ENCODE measurements around the gene ARCN1.

Gene ARCN1

DNA sequence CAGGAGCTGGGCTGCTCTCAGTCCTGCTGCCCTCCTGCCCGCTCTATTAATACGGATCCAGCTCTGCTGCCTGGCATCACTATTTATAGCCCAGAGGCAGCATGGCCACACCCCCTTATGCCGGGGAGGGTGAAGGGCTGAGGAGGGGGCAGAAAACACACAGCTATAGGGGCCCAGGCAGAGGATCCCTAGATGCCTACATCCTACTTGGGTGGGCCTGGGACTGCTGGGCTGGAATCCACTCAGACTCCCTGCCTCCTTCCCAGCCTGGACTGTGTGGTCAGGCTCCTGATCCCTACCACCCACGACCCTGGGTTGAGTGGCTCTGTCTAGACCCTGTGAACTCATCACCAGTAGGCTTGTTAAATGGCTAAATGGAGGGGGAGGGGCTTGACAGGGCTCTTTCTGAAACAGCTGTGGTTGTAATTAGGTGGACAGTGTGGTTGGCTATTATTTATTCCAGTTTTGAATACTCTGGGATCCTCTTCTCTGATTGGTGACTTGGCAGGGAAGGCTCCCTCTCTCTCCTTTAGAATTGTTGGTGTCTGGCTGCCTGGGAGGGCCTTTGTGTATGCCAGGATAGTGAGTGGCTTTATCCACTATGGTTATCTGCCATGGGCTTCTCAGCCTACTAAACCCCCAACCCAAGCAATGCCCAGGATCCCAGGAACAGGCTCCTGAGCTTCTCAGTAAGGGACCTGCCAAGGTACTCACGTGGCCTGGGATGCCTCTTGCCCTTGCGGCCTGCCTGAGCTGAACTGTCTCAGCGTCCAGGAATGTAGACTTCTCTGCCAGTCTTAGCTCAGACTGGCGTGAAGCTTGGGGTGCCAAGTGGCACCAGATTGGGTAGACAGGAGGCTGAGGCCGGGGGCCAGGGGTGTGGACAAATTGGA lies 50.4 kb downstream of the ARCN1 start:
- no peak for DNase-seq

DNA sequence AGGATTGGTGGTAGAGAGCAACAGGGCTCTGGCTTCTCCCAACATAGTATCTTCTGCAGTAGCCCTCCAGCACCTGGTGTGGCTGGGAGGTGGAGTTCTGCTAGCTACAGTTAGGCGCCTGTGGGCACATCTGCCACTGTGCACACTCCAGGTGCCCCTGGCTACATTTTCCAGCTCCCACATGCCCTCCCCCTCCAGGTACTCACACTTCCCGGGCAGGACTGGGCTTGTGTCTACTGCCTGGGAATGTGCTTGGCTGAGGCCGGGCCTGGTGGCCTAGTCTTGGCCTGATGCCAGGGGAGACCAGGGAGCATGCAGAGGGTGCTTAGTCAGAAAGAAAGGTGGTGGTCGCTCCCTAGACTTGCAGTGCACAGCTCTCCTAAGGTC lies 51.1 kb downstream of the ARCN1 start:
- no peak for DNase-seq

DNA sequence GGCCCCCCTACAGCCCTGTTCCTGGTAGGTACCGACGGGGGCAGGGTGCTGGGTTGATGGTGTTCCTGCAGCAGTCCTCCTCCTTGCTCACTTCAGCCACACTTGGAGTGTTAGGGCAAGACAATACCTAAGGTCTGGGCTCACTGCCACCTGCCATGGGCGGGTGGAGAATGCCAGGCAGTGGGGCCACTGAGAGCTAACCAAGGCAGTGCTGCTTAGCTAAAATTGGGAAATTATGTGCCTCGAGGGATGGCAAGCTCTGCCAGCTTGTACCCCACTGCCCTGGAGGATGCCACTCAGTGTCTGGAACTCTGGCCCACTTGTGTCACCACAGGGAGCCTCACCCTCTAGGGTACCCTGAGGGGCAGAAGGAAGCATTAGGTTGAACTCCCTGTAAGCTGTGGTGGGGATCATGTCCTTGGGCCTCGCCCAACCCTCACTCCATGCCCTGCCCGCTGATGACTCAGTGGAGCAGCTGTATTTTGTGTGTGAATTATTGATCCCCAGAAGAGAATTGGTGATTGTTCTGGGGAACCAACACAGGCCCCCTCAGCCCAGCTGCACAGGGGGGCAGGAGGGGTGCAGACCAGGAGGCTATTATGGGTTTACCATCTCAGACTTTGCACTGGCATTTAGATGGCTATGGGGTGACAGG lies 53.0 kb downstream of the ARCN1 start:
- no peak for DNase-seq

DNA sequence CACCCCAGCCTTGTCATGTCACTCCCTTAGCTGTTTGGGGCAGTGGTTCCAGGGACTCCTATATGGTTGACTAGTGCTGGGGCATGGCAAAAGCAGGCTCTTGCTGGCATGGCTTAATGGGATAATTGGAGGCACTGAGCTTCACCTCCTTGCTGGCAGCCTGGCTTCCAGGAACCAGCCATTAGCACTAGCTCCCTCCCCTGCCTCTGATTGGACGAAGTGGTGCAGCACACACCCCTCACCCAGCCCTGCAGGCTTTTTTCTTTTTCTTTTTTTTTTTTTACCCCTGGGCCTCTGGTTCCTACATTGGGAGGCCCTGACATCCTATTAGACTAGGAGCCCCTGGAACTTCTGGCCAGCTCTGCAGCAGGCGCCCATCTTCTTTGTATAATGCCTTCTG lies 53.8 kb downstream of the ARCN1 start:
- DNase-seq: no peak

DNA sequence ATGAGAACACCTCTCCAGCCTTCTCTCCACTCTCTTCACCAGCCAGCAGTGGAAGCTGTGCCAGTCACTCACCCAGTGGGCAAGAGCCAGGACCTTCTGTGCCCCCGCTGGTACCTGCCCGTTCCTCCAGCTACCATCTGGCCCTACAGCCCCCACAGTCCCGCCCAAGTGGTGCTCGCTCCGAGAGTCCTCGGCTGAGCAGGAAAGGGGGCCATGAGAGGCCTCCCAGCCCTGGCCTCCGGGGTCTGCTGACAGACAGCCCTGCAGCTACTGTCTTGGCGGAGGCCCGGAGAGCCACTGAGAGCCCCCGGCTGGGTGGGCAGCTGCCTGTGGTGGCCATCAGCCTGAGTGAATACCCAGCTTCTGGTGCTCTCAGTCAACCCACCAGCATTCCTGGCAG lies 55.4 kb downstream of the ARCN1 start:
- DNase-seq: no peak

DNA sequence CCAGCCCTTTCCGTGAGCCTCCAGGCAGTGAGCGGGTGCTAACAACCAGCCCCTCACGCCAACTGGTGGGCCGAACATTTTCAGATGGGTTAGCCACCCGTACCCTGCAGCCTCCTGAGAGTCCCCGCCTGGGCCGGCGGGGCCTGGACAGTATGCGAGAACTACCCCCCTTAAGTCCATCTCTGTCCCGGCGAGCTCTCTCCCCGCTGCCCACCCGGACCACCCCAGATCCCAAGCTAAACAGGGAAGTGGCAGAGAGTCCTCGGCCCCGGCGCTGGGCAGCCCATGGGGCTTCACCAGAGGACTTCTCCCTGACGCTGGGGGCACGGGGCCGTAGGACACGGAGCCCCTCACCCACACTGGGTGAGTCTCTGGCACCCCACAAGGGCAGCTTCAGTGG lies 55.8 kb downstream of the ARCN1 start:
- DNase-seq: no peak

DNA sequence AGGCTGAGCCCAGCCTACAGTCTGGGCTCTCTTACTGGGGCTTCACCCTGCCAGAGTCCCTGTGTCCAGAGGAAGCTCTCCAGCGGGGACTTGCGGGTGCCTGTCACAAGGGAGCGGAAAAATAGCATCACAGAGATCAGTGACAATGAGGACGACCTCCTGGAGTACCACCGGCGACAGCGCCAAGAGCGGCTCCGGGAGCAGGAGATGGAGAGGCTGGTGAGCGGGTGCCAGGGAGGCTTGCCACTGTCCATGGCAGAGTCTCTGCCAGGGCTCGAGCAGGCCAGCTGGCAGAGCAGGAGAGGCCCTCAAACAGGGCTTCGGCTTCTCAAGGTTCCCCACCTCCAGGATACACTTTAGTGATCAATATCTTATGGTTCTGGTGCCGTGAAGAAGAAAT lies 56.2 kb downstream of the ARCN1 start:
- DNase-seq: no peak

DNA sequence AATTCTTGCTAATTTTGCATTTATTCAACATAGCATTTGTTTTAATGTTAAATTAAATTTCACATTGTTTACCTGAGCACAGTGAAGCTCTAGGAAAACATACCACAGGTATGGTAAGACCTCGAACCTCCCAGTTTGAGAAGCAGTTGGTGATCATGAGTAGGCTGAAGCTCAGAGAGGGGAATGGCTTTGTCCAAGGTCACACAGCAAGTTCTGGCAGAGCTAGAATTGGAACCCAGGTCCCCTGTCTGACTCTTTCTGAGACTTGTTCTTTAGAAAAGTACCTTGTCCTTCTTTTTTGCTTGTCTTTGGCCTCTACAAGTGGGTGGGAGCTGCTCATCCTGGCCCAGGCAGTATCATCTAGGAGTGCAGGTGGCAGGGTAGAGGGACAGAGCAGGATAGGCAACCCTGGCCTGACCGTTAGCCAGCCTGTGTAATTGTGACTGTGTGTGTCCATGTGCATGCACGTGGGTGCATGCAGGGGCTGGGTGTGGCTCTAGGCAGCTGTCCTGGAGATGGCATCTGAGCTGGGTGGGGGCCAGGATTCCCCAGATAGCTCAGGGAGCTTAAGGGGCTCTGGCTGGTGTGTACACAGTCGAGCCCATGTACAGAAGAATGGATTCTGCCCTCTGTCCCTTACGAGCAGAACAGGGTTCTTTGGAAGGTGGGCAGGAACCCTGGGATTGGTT lies 56.8 kb downstream of the ARCN1 start:
- DNase-seq: no peak

DNA sequence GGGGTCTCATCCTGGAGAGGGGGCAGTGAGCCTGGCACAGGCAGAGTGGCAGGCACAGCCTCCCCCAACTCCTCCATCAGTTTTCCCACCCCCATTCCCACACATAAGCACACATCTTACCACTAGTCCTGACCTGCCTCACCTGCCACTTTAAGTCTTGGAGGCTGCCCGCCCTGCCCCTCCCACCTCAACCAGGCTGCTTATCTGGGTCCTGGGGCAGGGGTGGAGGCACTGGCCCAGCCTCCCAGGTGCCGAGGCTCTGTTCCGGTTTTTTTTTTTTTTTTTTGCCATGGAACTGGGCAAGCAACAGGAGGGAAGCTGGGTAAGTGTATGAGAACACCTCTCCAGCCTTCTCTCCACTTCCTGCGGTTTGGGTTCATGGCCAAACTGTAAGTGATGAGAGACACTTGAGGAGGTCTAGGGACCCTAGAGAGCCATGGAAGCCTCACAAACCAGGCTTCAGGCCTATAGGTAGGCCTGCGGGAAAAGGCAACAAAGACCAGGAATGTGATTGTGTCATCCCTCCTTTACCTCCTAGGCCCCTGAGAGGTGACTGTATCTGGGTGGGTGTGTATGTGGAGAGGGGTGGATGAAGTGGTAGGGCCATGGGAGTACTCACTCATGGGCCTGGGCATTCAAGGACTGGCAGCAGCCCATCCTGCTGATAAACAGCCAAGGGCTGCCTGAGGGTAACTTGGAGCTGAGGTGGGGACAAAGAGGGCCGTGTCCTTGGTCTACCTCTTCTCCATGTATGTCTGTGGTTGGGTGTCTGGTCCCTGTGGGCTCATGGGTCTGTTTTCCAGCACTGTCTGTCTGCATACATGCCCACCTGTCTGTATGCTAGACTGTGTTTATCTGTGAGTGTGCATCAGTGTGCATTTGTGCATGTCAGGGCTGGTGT lies 57.8 kb downstream of the ARCN1 start:
- no peak for DNase-seq

DNA sequence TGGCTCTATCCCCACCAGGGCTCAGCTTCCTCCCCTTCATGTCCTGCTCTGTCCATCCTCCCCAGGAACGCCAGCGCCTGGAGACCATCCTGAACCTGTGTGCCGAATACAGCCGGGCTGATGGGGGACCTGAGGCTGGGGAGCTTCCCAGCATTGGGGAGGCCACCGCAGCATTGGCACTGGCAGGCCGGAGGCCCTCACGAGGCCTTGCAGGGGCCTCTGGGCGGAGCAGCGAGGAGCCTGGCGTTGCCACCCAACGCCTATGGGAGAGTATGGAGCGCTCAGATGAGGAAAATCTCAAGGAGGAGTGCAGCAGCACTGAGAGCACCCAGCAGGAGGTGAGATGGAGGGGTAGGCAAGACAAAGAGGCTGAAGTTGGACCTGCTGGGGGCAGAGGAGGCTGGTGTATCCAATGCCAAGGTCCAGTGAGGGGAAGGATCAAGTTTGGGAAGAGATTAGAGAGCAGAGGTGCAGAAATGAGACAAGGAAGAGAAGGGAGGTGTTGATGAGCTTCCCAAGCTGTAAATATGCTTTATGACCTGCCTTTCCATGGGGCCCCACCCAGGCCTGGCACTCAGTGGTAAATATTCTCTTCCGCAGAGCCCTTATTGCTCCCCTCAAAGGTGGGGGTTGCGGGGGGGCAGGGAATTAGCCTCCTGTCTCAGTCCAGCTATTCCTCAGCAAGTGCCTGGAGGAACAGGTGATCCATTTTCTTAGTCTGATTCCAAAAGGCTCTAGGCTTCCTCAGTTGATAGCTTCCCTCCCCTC lies 59.1 kb downstream of the ARCN1 start:
- DNase-seq: no peak

DNA sequence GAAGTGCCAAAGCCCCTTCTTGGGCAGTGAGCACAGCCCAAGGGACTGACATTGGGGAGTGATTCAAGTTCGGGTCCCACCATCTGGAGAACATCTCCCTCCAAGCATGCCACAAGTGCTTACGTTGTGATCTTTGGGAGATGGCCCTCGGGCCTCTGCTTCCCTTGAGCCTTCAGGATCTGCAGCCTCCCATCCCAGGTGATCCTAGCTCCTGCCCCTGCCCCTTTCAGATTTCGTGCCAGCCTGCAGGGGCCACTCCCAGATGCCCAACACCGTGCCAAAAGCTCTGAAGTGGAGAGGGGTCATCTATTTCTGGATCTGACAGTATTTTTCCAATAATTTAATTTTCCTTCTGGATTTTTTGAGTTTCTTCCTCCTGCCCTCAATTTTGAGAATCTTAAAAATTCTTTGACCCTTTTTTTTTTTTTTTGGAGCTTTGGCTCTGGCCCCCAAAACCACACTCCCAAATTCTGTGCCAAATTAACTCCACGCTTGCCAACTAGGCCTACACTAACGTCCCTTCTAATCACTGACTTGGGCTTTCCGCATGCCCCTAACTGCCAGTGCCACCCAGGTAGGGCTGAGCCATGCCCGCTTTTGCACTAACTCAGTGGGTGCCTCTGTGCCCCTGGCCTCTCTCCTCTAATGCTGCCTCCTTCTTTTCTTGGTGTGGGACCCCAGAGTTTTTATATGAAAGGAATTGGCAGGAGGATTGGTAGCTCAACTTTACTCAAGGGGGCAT lies 60.5 kb downstream of the ARCN1 start:
- DNase-seq: no peak

DNA sequence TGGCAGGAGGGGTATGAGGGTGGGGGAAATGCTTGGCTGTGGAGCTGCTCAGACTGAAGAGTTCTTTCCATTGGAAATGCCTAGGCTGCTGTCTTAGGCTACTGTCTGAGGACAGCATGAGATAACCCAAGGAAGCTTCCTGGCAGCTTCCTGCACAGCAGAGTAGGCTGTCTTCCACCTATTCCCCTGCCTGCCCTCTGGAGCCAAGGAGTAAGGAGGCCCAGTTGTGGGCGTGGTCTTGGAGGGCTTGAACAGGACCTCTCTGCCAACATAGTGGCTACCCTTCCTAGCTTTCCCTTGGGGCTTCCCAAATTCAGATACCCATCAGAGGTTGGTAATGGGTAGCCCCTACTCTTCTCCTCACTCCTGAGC lies 61.1 kb downstream of the ARCN1 start:
- DNase-seq: no peak

DNA sequence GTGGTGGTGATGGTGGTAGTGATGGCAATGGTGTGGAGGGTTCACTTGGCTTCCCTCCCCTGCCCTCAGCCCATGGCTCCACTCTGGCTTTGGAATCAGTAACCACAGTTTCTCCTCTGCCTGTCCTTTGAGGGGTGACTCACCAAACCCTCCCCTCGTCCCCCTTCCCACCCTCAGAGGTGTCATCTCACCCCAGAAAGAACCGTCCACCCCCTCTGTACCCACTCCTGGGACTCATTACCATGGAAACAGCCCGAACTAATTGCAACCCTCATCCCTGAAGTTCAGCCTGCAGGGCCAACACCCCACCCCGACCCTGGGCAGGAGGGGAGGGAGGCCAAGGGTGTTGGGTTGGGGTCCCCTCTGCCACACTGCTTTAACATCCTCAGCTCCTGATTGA lies 61.8 kb downstream of the ARCN1 start:
- no peak for DNase-seq

DNA sequence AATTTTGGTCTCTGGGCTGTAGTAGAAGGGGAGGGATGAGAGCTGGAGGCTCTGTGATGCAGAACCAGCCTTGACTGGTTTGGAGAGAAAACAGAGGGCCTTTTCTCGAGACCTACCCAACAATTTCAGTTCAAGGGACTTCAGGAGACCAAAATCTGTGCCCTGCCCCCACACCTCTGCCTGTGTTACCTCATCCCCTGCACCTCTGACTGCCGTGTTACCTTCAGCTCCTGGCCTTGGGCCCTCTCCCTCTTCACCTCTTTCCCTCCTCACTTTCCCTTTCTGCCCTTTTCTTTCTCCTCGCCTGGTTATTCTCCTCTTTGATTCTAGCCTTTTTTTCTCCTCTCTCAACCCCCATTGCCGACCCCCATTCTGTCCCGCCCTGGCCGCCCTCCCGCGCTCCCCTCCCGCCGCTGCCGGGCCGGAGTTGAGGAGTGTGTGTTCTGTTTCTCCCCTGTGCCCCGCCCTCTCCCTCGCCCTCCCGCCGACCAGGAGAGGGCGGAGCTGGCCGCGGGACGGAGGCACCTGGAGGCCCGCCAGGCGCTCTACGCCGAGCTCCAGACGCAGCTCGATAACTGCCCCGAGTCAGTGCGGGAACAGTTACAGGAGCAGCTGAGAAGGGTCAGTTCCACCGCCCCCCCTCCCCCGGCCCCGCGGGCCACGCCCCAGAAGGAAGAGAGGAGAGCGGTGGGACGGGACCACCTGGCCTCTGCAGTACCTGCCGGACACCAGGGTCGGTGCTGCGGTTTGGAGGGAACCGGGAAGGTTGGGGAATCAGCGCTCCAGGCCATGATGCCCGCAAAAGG lies 62.4 kb downstream of the ARCN1 start:
- DNase-seq: no peak

DNA sequence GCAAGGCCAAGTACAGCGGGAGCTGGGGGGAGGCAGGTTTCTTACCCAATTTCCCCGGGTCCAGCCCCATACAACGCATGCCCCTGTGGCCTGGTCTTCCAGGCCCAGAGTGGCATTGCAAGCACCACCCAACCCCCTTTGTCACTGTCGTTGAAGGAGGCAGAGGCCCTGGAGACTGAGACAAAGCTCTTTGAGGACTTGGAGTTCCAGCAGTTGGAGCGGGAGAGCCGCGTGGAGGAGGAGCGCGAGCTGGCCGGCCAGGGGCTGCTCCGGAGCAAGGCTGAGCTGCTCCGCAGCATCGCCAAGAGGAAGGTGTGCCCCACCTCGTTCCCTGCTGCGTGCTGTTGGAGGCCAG lies 63.0 kb downstream of the ARCN1 start:
- DNase-seq: no peak

DNA sequence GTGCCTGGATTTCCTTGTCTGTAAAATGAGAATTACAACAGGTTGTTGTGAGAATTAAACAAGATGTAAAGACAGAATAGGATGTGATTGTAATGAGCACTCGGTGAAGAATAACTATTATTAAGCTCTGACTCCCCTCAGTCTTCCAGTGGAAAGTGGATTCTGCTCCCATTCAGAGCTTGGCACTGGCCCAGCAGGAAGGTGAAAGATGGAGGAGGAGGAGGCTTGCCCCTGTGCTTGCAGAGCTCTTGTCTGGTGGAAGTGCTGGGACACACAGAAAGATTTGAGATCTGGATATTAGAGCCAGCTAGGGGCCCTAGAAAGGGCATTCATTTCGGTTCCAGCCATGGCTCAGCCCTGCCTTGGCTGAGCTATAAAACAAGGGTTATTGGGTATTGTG lies 63.4 kb downstream of the ARCN1 start:
- DNase-seq: no peak

DNA sequence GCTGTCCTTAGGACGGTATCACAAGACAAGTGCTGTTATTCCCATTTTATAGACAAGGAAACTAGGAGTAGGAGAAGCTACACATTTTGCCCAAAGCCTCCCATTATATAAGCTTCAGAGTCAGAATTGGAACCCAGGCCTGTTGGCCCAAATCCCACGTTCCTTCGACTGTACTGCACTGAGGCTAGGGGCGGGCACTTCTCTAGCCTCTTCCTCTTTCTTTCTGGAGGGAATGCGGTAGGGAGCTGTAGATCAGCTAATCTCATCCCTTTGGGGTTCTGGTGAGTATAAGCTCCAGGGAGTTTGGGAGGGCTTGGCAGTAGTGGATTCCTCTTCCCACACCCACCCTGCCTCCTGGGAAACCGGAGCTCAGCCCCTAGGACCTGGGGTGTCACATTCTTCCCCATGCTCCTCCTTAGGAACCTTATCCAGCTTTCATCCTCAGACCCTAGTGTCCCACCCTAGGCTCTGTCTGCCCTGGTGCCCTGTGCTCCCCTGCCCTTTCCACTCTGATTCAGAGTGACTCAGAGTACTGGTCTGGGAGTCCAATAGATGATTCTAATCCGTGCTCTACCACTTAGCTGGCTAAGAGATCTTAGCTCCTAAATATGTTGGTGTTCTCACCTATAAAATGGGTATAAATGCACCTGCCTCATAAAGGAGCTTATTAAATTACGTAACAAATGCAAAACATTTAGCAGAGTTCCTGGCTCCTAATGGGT lies 64.5 kb downstream of the ARCN1 start:
- no peak for DNase-seq

DNA sequence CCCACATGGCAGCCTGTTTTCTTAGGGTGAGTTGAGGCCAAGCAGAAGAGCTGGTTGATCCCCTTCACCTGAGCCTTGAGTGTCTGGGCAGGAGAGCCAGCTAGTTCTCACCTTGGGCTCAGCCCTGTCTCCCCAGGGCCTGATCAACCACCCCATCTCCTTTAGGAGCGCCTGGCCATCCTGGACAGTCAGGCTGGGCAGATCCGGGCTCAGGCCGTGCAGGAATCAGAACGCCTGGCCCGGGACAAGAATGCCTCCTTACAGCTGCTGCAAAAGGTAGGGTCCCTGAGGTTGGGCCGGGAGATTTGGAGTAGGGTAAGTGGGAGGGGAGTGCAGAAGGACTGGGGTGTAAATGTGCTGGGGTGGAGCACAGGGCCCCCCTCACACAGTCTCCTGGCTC lies 66.5 kb downstream of the ARCN1 start:
- no peak for DNase-seq

DNA sequence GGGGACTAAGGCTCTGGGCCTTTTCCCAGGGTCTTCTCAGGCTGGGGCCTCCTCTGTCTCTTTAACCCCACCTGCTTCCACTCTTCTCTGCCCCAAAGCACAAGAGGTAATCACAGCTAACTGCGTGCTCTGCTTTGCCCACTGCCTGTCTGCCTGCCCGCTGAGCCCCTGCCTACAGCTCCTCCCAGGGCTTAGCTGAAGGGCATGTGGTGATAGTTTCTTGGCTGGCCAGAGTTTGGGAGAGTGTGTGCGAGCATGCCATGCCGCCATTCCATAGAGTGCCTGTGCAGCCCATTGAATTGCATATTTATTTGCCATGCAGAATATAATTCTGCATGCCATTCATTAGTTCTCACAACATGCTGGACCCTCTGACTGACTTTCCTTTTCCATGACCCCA lies 67.7 kb downstream of the ARCN1 start:
- no peak for DNase-seq
